Activated naive CD8-positive, alpha-beta T cell treated with anti-CD3 and anti-CD28 coated beads for 36 hours (primary cell): ENCODE data around the gene RASA3. TPM values are rescaled to one million over a fixed set of nuclear protein-coding genes. Genes with fewer than 3 reads are reported as not detected.
A peak's percentile ranks its signal among the peaks of the same experiment; 100 is the strongest.

Experiments
- DNase-seq: peaks from one replicate; pipeline ENCODE4 v3.0.0; 2021
- H3K27ac Mint-ChIP-seq: one replicate; pipeline ENCODE4 v1.8.0; 2022; ENCODE audit warnings: mild to moderate bottlenecking, moderate library complexity, mixed read lengths
- H3K27me3 Mint-ChIP-seq: one replicate; pipeline ENCODE4 v1.8.0; 2022; ENCODE audit warnings: mild to moderate bottlenecking, mixed read lengths
- H3K36me3 Mint-ChIP-seq: one replicate; pipeline ENCODE4 v1.8.0; 2021; ENCODE audit warnings: mild to moderate bottlenecking, mixed read lengths
- H3K4me1 Mint-ChIP-seq: one replicate; pipeline ENCODE4 v1.8.0; 2021; ENCODE audit warnings: mixed read lengths
- H3K4me3 Mint-ChIP-seq: one replicate; pipeline ENCODE4 v1.8.0; 2022; ENCODE audit warnings: mild to moderate bottlenecking, moderate library complexity, mixed read lengths
- H3K9me3 Mint-ChIP-seq: one replicate; pipeline ENCODE4 v1.8.0; 2022; ENCODE audit warnings: mixed read lengths
- total RNA-seq, 2 experiments: library from RNA; stranded (reverse); gene quantifications; one replicate each; pipeline ENCODE4 v1.2.3, GENCODE V29; 2021

The RASA3 gene
- total RNA-seq, 2 experiments from 2014 or later, result 25.6 to 26.5 TPM

GRCh38 chr13:113931841-113932459 lies 200.5 kb downstream of the RASA3 start:
- H3K27me3 Mint-ChIP-seq, result peaks cover 12% of the 10 kb centered on the region
- no peaks in the 10 kb centered on the region for H3K36me3 Mint-ChIP-seq
- no peak for DNase-seq
- no peak overlapping the region for H3K27ac Mint-ChIP-seq
- no peak overlapping the region for H3K4me3 Mint-ChIP-seq
- H3K4me1 Mint-ChIP-seq, result peaks cover 12% of the 10 kb centered on the region
- H3K9me3 Mint-ChIP-seq, result no peaks in the 10 kb centered on the region

- Mint-ChIP-seq H3K27me3 (peaks cover 22% of the 10 kb centered on the region), H3K4me3 (no peak overlapping the region), H3K9me3 (no peaks in the 10 kb centered on the region), H3K4me1 (peaks cover 12% of the 10 kb centered on the region), H3K27ac (no peak overlapping the region), H3K36me3 (no peaks in the 10 kb centered on the region)
- DNase-seq, result peak; percentile 72
Measured at GRCh38 chr13:113930671-113931637, 201.5 kb downstream of the RASA3 start.

- H3K4me1 Mint-ChIP-seq, result peaks cover 12% of the 10 kb centered on the region
- no peaks in the 10 kb centered on the region for H3K36me3 Mint-ChIP-seq
- peaks cover 23% of the 10 kb centered on the region for H3K27me3 Mint-ChIP-seq
- DNase-seq, result no peak
- H3K9me3 Mint-ChIP-seq, result no peaks in the 10 kb centered on the region
- no peak overlapping the region for H3K4me3 Mint-ChIP-seq
- no peak overlapping the region for H3K27ac Mint-ChIP-seq
Measured at GRCh38 chr13:113929628-113930615, 202.5 kb downstream of the RASA3 start.

GRCh38 chr13:113928685-113929627 lies 203.5 kb downstream of the RASA3 start:
- DNase-seq, result no peak
- Mint-ChIP-seq H3K27ac (no peak overlapping the region), H3K9me3 (no peaks in the 10 kb centered on the region), H3K27me3 (peaks cover 23% of the 10 kb centered on the region), H3K36me3 (no peaks in the 10 kb centered on the region), H3K4me3 (no peak overlapping the region), H3K4me1 (peaks cover 12% of the 10 kb centered on the region)

Other genes starting within 250 kb of the RASA3 start
- under 1 TPM; 0.96 to 0.99 TPM for gene C13orf46, start 158.5 kb downstream of the RASA3 start, total RNA-seq
- not detected for gene CFAP97D2, start 46.6 kb upstream of the RASA3 start, total RNA-seq
- 10 to 100 TPM; 72.8 to 73.0 TPM for gene CDC16, start 102.3 kb upstream of the RASA3 start, total RNA-seq
- 10 to 100 TPM; 42.9 to 45.9 TPM for gene UPF3A, start 149.0 kb upstream of the RASA3 start, total RNA-seq
- 10 to 100 TPM; 46.2 to 46.6 TPM for gene CHAMP1, start 181.9 kb upstream of the RASA3 start, total RNA-seq